Gastroesophageal sphincter (tissue), 3 donors: ENCODE data around the gene KCNMB2.

Source experiments
- CTCF ChIP-seq, 4 experiments: fragments of 200-600 bp in 2 of 4; fragments of 450-650 bp in 2 of 4; sonication (generic) in 1 of 4; IDR thresholded peaks; one replicate each; pipeline ENCODE4 v1.5.1; 2017 to 2019; ENCODE audit warnings: antibody characterized with exemption in 4 of 4, mild to moderate bottlenecking in 2 of 4, moderate library complexity in 2 of 4
- EP300 ChIP-seq: sonication (generic); formaldehyde crosslinking; IDR thresholded peaks from one replicate; pipeline ENCODE4 v1.6.1; 2017; ENCODE audit warnings: antibody characterized with exemption, mild to moderate bottlenecking
- POLR2A ChIP-seq, 2 donors: fragments of 450-650 bp; IDR thresholded peaks; one replicate each; pipeline ENCODE4 v1.6.1; 2017; ENCODE audit warnings: antibody characterized with exemption in 2 of 2, mild to moderate bottlenecking in 2 of 2, moderate library complexity in 1 of 2
- POLR2AphosphoS5 ChIP-seq: sonication (generic); formaldehyde crosslinking; IDR thresholded peaks from one replicate; pipeline ENCODE4 v1.6.1; 2017; ENCODE audit warnings: antibody characterized with exemption

- TF ChIP-seq CTCF (IDR thresholded peaks at IDR 0.05): no peak
- TF ChIP-seq POLR2AphosphoS5: no peak
- TF ChIP-seq POLR2A (IDR thresholded peaks at IDR 0.05): no peak
- TF ChIP-seq EP300: no peak
Observed at GRCh38 chr3:178677961-178678360, 141.7 kb downstream of the KCNMB2 start.
